ENCODE measurements around the gene STPG3. TPM values are rescaled to one million over a fixed set of nuclear protein-coding genes. Genes with fewer than 3 reads are reported as not detected.

The STPG3 gene
- total and polyA plus RNA-seq, 9 of the 15 experiments (the other 6 are each of a cell fraction or from before 2014, with no cell fraction given) = not detected

GRCh38 chr9:137218754-137219271, 32.3 kb upstream of the STPG3 start (continued):
- peak; percentile 37 for TF ChIP-seq REST (IDR thresholded peaks at IDR 0.05; ENCODE audit: borderline replicate concordance)
- 0 out of 2 replicates have a peak, but pooled peaks have one; percentile 34 for TF ChIP-seq REST (CRISPR knock-in tag; IDR thresholded peaks at IDR 0.05; ENCODE audit: low read depth)
- no peak for TF ChIP-seq HINFP (tag; conservative IDR thresholded peaks at IDR 0.05; ENCODE audit: low read depth)
- TF ChIP-seq DNMT1 (IDR thresholded peaks at IDR 0.05) = no peak
- TF ChIP-seq GTF2B (IDR thresholded peaks at IDR 0.05; ENCODE audit: extremely low read depth, insufficient read length) = no peak
- TF ChIP-seq TAF1 (IDR thresholded peaks at IDR 0.05; ENCODE audit: control insufficient read depth, extremely low read depth, insufficient read depth, low read length, severe bottlenecking) = peak; percentile 50
- no peak; the same call in 1 of the 2 replicates for TF ChIP-seq MAFK (IDR thresholded peaks at IDR 0.05; ENCODE audit: low read length)
- TF ChIP-seq FOXM1 (IDR thresholded peaks at IDR 0.05; ENCODE audit: low read depth) = no peak
- no peak for TF ChIP-seq FOXM1 (CRISPR knock-in tag; IDR thresholded peaks at IDR 0.05; ENCODE audit: low read depth)
- 0 out of 2 replicates have a peak, but pooled peaks have one; percentile 53 for TF ChIP-seq ATF6 (CRISPR knock-in tag; IDR thresholded peaks at IDR 0.05)
- no peak for TF ChIP-seq GTF2F1 (IDR thresholded peaks at IDR 0.05; ENCODE audit: low read depth, low read length)
- no peak for TF ChIP-seq CREB3L1 (IDR thresholded peaks at IDR 0.05; ENCODE audit: borderline replicate concordance, low read depth)
- no peak for TF ChIP-seq FOXP1 (CRISPR knock-in tag; IDR thresholded peaks at IDR 0.05)
